ENCODE results near the gene FAM174B. TPM values are rescaled to one million over a fixed set of nuclear protein-coding genes. Genes with fewer than 3 reads are reported as not detected.

The FAM174B gene
- total RNA-seq, 1 donor from 2014 or later = 0.91 TPM

DNA sequence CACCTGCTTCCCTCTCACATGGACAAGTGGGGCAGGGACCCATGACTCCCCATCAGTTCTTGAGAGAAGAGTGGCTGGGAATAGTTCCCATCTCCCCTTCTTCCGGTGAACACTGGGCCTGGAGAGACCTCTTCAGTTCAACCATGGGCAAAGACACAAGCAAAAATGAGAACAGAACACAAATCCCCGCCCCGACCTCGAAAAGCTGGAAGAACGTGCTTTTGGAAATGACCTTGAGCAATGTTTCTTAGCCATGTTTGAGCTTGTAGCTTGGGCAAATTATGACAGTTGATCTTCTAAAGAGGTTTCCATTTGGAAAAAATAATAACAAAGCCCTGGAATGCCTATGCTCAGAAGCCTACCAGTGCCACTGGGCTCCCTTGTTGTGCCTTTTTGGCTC lies 59.0 kb downstream of the FAM174B start:
- Mint-ChIP-seq H3K36me3 (ENCODE audit: low read depth) (no peaks in the 10 kb centered on the region), H3K4me3 (no peak overlapping the region), H3K4me1 (no peaks in the 10 kb centered on the region), H3K27me3 (peaks cover 8% of the 10 kb centered on the region), H3K9me3 (no peaks in the 10 kb centered on the region), H3K27ac (no peak overlapping the region)
- POLR2A ChIA-PET = no interaction called here
- ATAC-seq (ENCODE audit: low read depth) (no peak), DNase-seq (no peak)
- CTCF ChIA-PET = no interaction called here
- TF ChIP-seq, protein P1, sequence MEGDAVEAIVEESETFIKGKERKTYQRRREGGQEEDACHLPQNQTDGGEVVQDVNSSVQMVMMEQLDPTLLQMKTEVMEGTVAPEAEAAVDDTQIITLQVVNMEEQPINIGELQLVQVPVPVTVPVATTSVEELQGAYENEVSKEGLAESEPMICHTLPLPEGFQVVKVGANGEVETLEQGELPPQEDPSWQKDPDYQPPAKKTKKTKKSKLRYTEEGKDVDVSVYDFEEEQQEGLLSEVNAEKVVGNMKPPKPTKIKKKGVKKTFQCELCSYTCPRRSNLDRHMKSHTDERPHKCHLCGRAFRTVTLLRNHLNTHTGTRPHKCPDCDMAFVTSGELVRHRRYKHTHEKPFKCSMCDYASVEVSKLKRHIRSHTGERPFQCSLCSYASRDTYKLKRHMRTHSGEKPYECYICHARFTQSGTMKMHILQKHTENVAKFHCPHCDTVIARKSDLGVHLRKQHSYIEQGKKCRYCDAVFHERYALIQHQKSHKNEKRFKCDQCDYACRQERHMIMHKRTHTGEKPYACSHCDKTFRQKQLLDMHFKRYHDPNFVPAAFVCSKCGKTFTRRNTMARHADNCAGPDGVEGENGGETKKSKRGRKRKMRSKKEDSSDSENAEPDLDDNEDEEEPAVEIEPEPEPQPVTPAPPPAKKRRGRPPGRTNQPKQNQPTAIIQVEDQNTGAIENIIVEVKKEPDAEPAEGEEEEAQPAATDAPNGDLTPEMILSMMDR (IDR thresholded peaks at IDR 0.05) = no peak
- intact Hi-C loops (cut with micrococcal nuclease) = no loop called here

DNA sequence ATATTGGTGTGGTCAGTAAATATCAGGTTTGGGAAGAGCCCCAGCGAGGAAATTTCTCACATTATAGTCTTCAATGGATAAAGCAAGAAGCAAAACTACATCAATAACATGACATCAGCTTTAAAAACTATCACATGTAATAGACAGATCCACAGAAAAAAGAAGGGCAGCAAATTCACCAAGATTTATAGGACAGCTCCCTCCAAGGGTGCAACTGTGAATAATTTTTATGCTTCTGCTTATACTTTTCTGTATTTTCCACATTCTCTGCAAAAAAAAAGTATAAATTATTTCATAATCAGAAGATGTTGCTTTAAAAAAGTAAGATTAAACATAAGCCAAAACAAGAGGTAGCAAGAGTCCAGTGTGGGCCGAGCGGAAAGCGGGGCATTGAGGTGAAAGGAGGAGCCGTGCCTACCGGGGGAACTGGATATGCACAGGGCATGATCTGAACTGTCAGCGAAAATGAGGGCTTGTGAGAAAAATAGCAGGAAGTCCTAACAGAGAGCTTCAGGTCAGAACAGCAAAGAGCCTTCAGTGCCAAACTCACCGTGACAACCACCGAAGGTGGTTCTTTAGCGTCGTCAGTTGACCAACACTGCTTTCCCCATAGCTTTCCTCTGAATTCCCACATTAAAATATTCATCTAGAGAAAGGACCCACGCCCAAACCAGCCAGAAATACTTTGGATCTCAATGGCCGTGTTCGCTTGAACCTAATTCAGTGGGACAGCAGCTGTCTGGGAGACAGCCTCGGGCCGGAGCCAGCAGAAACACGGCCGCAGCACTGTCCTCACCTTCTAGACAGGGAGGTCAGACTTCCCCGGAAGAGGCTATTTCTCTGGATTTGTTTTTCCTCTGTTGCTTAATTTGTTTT lies 59.8 kb downstream of the FAM174B start:
- Mint-ChIP-seq H3K27ac (no peak overlapping the region), H3K4me3 (no peak overlapping the region), H3K4me1 (no peaks in the 10 kb centered on the region), H3K27me3 (peaks cover 8% of the 10 kb centered on the region), H3K36me3 (ENCODE audit: low read depth) (no peaks in the 10 kb centered on the region), H3K9me3 (no peaks in the 10 kb centered on the region)
- DNase-seq (no peak), ATAC-seq (ENCODE audit: low read depth) (no peak)
- ChIA-PET POLR2A (no interaction called here), CTCF (no interaction called here)
- intact Hi-C loops (cut with micrococcal nuclease) = no loop called here
- TF ChIP-seq, protein P1 (IDR thresholded peaks at IDR 0.05) = no peak

DNA sequence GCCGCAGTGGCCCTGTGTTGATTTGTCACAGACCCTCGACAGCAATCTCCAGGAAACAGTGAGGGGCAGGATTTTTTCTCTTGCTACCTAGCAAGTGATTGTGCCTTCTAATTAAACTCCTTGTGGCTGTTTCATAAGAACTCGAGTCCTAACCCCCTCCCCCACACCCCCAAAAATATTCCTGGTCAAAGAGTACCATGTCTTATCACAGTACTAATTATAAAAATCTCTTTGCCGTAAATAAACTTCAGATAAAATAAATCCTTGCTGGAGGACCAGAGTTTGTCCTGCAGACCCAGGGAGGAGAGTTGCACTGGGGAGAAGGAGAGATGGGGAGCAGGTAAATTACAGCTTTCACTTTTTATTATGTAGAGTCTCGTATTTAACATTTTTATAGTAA lies 64.3 kb downstream of the FAM174B start:
- no peak for ATAC-seq (ENCODE audit: low read depth)
- ChIA-PET CTCF (no interaction called here), POLR2A (no interaction called here)
- no peak for DNase-seq
- Mint-ChIP-seq H3K27me3 (peaks cover 14% of the 10 kb centered on the region), H3K27ac (no peak overlapping the region), H3K4me3 (no peak overlapping the region), H3K36me3 (ENCODE audit: low read depth) (no peaks in the 10 kb centered on the region), H3K9me3 (no peaks in the 10 kb centered on the region), H3K4me1 (no peaks in the 10 kb centered on the region)
- intact Hi-C loops (cut with micrococcal nuclease) = no loop called here
- TF ChIP-seq, protein P1 (IDR thresholded peaks at IDR 0.05) = no peak

DNA sequence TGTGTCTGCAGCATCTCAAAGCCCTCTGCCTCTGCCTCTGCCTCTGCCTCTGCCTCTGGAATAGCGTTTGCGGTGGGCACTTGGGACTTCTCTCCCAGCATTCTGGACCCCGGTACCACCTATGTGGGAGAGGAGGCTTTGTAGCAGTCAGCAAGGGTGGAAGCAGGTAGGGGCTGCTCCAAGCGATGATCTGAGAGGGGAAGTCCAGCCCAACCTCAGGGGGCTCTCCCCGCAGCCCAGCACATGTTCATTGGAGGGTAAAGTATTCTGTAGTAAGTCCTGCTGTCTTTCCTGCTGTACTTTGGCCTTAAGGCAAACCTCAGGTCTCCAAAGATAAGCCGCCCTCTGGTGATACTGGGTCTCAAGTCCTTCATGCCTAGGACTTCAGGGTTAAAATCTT lies 68.6 kb downstream of the FAM174B start:
- H3K9me3 Mint-ChIP-seq = no peaks in the 10 kb centered on the region
- no peak overlapping the region for H3K27ac Mint-ChIP-seq
- intact Hi-C loops (cut with micrococcal nuclease) = no loop called here
- H3K4me1 Mint-ChIP-seq = no peaks in the 10 kb centered on the region
- ATAC-seq (ENCODE audit: low read depth) = no peak
- no peaks in the 10 kb centered on the region for H3K36me3 Mint-ChIP-seq (ENCODE audit: low read depth)
- CTCF ChIA-PET = no interaction called here
- DNase-seq = no peak
- POLR2A ChIA-PET = no interaction called here
- H3K27me3 Mint-ChIP-seq = peaks cover 12% of the 10 kb centered on the region
- TF ChIP-seq, protein P1 (IDR thresholded peaks at IDR 0.05) = no peak
- H3K4me3 Mint-ChIP-seq = no peak overlapping the region

DNA sequence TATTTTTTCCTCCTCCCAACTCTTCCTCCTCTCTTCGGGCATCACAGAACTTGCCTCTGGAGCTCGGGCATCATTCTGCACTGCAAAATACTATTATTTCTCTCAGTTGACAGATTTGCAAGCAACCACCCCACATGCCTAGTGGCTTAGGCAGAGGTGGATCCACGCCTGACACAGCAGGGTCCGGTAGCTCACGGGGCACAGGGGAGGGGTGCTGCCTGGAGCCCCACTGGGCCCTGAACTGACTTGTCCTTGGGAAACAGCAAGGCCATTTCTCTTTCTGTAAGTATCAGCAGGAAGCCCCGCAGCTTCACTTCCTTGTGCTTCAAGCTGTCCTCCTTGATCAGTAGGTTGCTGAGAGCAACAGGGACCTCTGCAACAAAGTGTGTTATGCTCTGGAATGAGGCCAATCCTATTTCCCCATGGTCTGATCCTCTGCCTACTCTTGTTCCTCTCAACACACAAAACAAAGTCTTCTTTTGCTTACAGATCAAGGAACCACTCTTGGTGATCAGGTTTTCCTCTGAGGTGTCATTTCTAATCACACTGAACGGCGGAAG lies 69.1 kb downstream of the FAM174B start:
- Mint-ChIP-seq H3K9me3 (no peaks in the 10 kb centered on the region), H3K27ac (peak overlapping the region; percentile 51), H3K4me3 (no peak overlapping the region)

More for the DNA sequence above, 69.1 kb downstream of the FAM174B start:
- ChIA-PET POLR2A (no interaction called here), CTCF (no interaction called here)
- DNase-seq (no peak), ATAC-seq (ENCODE audit: low read depth) (no peak)
- no peaks in the 10 kb centered on the region for H3K4me1 Mint-ChIP-seq
- H3K36me3 Mint-ChIP-seq (ENCODE audit: low read depth) = no peaks in the 10 kb centered on the region
- intact Hi-C loops (cut with micrococcal nuclease) = no loop called here
- peaks cover 12% of the 10 kb centered on the region for H3K27me3 Mint-ChIP-seq
- TF ChIP-seq, protein P1 (IDR thresholded peaks at IDR 0.05) = no peak

Data from activated B cell treated with CpG ODN at 0.5 μM for 24 hours (primary cell).